ENCODE measurements around the gene DISC1. TPM values are rescaled to one million over a fixed set of nuclear protein-coding genes. Genes with fewer than 3 reads are reported as not detected.

The DISC1 gene
- total RNA-seq, 1 experiment from 2014 or later = 0.36 TPM

- DNase-seq (ENCODE audit: low read depth, low spot score) = no peak
- no peak for TF ChIP-seq POLR2AphosphoS5 (IDR thresholded peaks at IDR 0.05; ENCODE audit: low read depth, low read length)
- TF ChIP-seq TCF7L2 (IDR thresholded peaks at IDR 0.05; ENCODE audit: low read depth, low read length) = no peak
- TF ChIP-seq SIN3A (IDR thresholded peaks at IDR 0.05; ENCODE audit: borderline replicate concordance, insufficient read depth, low read depth, low read length) = no peak
- TF ChIP-seq CTCF (IDR thresholded peaks at IDR 0.05) = no peak
- TF ChIP-seq, protein P1, sequence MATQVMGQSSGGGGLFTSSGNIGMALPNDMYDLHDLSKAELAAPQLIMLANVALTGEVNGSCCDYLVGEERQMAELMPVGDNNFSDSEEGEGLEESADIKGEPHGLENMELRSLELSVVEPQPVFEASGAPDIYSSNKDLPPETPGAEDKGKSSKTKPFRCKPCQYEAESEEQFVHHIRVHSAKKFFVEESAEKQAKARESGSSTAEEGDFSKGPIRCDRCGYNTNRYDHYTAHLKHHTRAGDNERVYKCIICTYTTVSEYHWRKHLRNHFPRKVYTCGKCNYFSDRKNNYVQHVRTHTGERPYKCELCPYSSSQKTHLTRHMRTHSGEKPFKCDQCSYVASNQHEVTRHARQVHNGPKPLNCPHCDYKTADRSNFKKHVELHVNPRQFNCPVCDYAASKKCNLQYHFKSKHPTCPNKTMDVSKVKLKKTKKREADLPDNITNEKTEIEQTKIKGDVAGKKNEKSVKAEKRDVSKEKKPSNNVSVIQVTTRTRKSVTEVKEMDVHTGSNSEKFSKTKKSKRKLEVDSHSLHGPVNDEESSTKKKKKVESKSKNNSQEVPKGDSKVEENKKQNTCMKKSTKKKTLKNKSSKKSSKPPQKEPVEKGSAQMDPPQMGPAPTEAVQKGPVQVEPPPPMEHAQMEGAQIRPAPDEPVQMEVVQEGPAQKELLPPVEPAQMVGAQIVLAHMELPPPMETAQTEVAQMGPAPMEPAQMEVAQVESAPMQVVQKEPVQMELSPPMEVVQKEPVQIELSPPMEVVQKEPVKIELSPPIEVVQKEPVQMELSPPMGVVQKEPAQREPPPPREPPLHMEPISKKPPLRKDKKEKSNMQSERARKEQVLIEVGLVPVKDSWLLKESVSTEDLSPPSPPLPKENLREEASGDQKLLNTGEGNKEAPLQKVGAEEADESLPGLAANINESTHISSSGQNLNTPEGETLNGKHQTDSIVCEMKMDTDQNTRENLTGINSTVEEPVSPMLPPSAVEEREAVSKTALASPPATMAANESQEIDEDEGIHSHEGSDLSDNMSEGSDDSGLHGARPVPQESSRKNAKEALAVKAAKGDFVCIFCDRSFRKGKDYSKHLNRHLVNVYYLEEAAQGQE (IDR thresholded peaks at IDR 0.05; ENCODE audit: insufficient read depth in 1 of 2, low read depth in 2 of 2, low read length in 1 of 2) = no peak
- Histone ChIP-seq H3K36me3 (ENCODE audit: control insufficient read depth, insufficient read depth, low read length) (no peaks in the 10 kb centered on the region), H3K27ac (ENCODE audit: low read length) (no peak overlapping the region), H3K4me3 (ENCODE audit: low read depth in 2 of 2, low read length in 2 of 2) (no peak overlapping the region), H3K9me3 (ENCODE audit: control insufficient read depth, insufficient read depth, low read depth, low read length) (no peaks in the 10 kb centered on the region), H3K4me1 (ENCODE audit: control insufficient read depth, insufficient read depth, low read length) (no peaks in the 10 kb centered on the region), H3K27me3 (ENCODE audit: control insufficient read depth, insufficient read depth, low read length) (no peaks in the 10 kb centered on the region)
- in situ Hi-C loops (cut with HindIII; ENCODE audit: low pct_unique_long_range_greater_than_20kb, low sequenced_read_pairs) (no loop called here), intact Hi-C loops (cut with micrococcal nuclease; ENCODE audit: unreplicated experiment) (no loop called here)
- ChIA-PET POLR2A (no interaction called here), CTCF (no interaction called here)
- no peak for ATAC-seq
- no TSS peak for BruUV-seq (replicated peaks)
These were observed 44.2 kb downstream of the DISC1 start for GRCh38 chr1:231670755-231671154.

DNA sequence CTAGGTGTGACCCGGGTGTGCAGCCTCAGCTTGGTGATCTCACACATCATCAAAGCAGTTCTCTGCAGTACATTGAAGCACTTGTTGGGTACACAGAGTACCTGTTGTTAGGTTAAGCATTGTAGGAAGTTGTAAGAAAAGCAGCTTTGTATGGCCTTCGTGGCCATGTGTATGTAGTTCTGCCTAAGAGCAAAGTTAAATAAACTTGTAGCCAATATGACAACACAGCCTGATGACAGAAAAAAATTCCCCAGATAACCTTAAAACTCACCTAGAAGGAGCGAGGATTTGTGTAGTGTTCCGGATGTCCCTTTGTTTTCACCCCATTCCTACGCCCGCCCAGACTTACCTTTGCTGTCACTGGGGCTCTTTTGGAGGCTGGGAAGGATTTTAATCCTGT lies 48.0 kb downstream of the DISC1 start:
- H3K27me3 ChIP-seq (ENCODE audit: control insufficient read depth, insufficient read depth, low read length) = peaks cover 2% of the 10 kb centered on the region; the same call in 1 of the 2 replicates
- CTCF ChIA-PET = no interaction called here
- in situ Hi-C loops (cut with HindIII; ENCODE audit: low pct_unique_long_range_greater_than_20kb, low sequenced_read_pairs) (no loop called here), intact Hi-C loops (cut with micrococcal nuclease; ENCODE audit: unreplicated experiment) (no loop called here)
- no peaks in the 10 kb centered on the region for H3K4me1 ChIP-seq (ENCODE audit: control insufficient read depth, insufficient read depth, low read length)
- DNase-seq (ENCODE audit: low read depth, low spot score) (no peak), ATAC-seq (no peak)
- BruUV-seq (replicated peaks) = no TSS peak
- TF ChIP-seq CTCF (IDR thresholded peaks at IDR 0.05) = no peak
- TF ChIP-seq, protein P1 (IDR thresholded peaks at IDR 0.05; ENCODE audit: insufficient read depth in 1 of 2, low read depth in 2 of 2, low read length in 1 of 2) = no peak
- no peak for TF ChIP-seq TCF7L2 (IDR thresholded peaks at IDR 0.05; ENCODE audit: low read depth, low read length)
- TF ChIP-seq POLR2AphosphoS5 (IDR thresholded peaks at IDR 0.05; ENCODE audit: low read depth, low read length) = no peak
- TF ChIP-seq SIN3A (IDR thresholded peaks at IDR 0.05; ENCODE audit: borderline replicate concordance, insufficient read depth, low read depth, low read length) = no peak
- H3K9me3 ChIP-seq (ENCODE audit: control insufficient read depth, insufficient read depth, low read depth, low read length) = no peaks in the 10 kb centered on the region
- POLR2A ChIA-PET = no interaction called here
- no peak overlapping the region for H3K27ac ChIP-seq (ENCODE audit: low read length)
- no peaks in the 10 kb centered on the region for H3K36me3 ChIP-seq (ENCODE audit: control insufficient read depth, insufficient read depth, low read length)
- no peak overlapping the region for H3K4me3 ChIP-seq (ENCODE audit: low read depth in 2 of 2, low read length in 2 of 2)
